SK-N-SH treated with all-trans-retinoic acid at 6 μM for 48 hours (cell line): ENCODE measurements around the gene ARID5B.

ENCODE experiments used
- ATAC-seq: fragments of 200-7000 bp; cut with Tn5 transposase; 3 replicates; pipeline ENCODE4 v1.9.1; 2020; ENCODE audit warnings: mild to moderate bottlenecking, moderate library complexity
- ARNTL ChIP-seq: fragments of 450-650 bp; formaldehyde crosslinking; IDR thresholded peaks from 2 replicates; pipeline ENCODE4 v1.5.0; 2020; ENCODE audit warnings: low read depth, mild to moderate bottlenecking, moderate library complexity, borderline replicate concordance
- BACH2 ChIP-seq: fragments of 250-450 bp; sonication (Bioruptor Pico); IDR thresholded peaks from 2 replicates; pipeline ENCODE4 v1.9.0; 2021; ENCODE audit warnings: mild to moderate bottlenecking, borderline replicate concordance
- CREB5 ChIP-seq: fragments of 250-450 bp; sonication (Bioruptor Pico); IDR thresholded peaks from 2 replicates; pipeline ENCODE4 v1.5.1; 2020; ENCODE audit warnings: low read depth, mild to moderate bottlenecking, moderate library complexity
- CSDC2 ChIP-seq: fragments of 250-450 bp; sonication (Bioruptor Pico); IDR thresholded peaks from 2 replicates; pipeline ENCODE4 v1.5.0; 2020; ENCODE audit warnings: mild to moderate bottlenecking, moderate library complexity
- CSRNP3 ChIP-seq: fragments of 250-450 bp; sonication (Bioruptor Pico); IDR thresholded peaks from 2 replicates; pipeline ENCODE4 v1.5.1; 2021; ENCODE audit warnings: mild to moderate bottlenecking, moderate library complexity
- ESRRG ChIP-seq: fragments of 250-450 bp; sonication (Bioruptor Pico); IDR thresholded peaks from 2 replicates; pipeline ENCODE4 v1.6.1; 2021; ENCODE audit warnings: mild to moderate bottlenecking
- GLIS3 ChIP-seq: fragments of 250-450 bp; sonication (Bioruptor Pico); IDR thresholded peaks from 2 replicates; pipeline ENCODE4 v1.5.0; 2020; ENCODE audit warnings: mild to moderate bottlenecking, moderate library complexity
- ISL1 ChIP-seq: fragments of 250-450 bp; sonication (Bioruptor Pico); IDR thresholded peaks from 2 replicates; pipeline ENCODE4 v2.1.2; 2022; ENCODE audit warnings: mild to moderate bottlenecking, moderate library complexity
- OSR1 ChIP-seq: fragments of 250-450 bp; sonication (Bioruptor Pico); IDR thresholded peaks from 2 replicates; pipeline ENCODE4 v1.8.0; 2022; ENCODE audit warnings: moderate library complexity, mild to moderate bottlenecking, inconsistent platforms
- PATZ1 ChIP-seq: fragments of 250-450 bp; sonication (Bioruptor Pico); IDR thresholded peaks from 2 replicates; pipeline ENCODE4 v1.8.0; 2020; ENCODE audit warnings: mild to moderate bottlenecking, moderate library complexity, borderline replicate concordance
- POU6F1 ChIP-seq: fragments of 250-450 bp; sonication (Bioruptor Pico); IDR thresholded peaks from 2 replicates; pipeline ENCODE4 v1.8.0; 2021; ENCODE audit warnings: low read depth, mild to moderate bottlenecking, moderate library complexity, borderline replicate concordance
- PPARA ChIP-seq: fragments of 250-450 bp; sonication (Bioruptor Pico); IDR thresholded peaks from 2 replicates; pipeline ENCODE4 v1.5.0; 2020; ENCODE audit warnings: mild to moderate bottlenecking, borderline replicate concordance
- RARB ChIP-seq: fragments of 250-450 bp; sonication (Bioruptor Pico); IDR thresholded peaks from 2 replicates; pipeline ENCODE4 v1.8.0; 2021; ENCODE audit warnings: mild to moderate bottlenecking, moderate library complexity
- SNAI2 ChIP-seq: fragments of 250-450 bp; sonication (Bioruptor Pico); IDR thresholded peaks from 2 replicates; pipeline ENCODE4 v1.5.0; 2020; ENCODE audit warnings: mild to moderate bottlenecking, moderate library complexity
- TCF4 ChIP-seq: fragments of 250-450 bp; sonication (Bioruptor Pico); IDR thresholded peaks from 2 replicates; pipeline ENCODE4 v1.8.0; 2021; ENCODE audit warnings: mild to moderate bottlenecking, moderate library complexity, borderline replicate concordance
- TOX ChIP-seq: fragments of 250-450 bp; sonication (Bioruptor Pico); IDR thresholded peaks from 2 replicates; pipeline ENCODE4 v1.8.0; 2021; ENCODE audit warnings: mild to moderate bottlenecking, moderate library complexity, borderline replicate concordance
- ZC3H10 ChIP-seq: fragments of 250-450 bp; sonication (Bioruptor Pico); IDR thresholded peaks from 2 replicates; pipeline ENCODE4 v1.5.1; 2021; ENCODE audit warnings: mild to moderate bottlenecking, moderate library complexity
- ZFP30 ChIP-seq: fragments of 450-650 bp; formaldehyde crosslinking; IDR thresholded peaks from 2 replicates; pipeline ENCODE4 v1.5.0; 2022; ENCODE audit warnings: mild to moderate bottlenecking, moderate library complexity
- ZNF565 ChIP-seq: fragments of 450-650 bp; formaldehyde crosslinking; conservative IDR thresholded peaks from 2 replicates; pipeline ENCODE4 v1.5.0; 2020; ENCODE audit warnings: low read depth, mild to moderate bottlenecking, moderate library complexity
- ZNF70 ChIP-seq: fragments of 450-650 bp; formaldehyde crosslinking; IDR thresholded peaks from 2 replicates; pipeline ENCODE4 v1.5.0; 2020; ENCODE audit warnings: mild to moderate bottlenecking, moderate library complexity
- TF ChIP-seq, protein P1 (sequence below): fragments of 250-450 bp; sonication (Bioruptor Pico); IDR thresholded peaks from 2 replicates; pipeline ENCODE4 v1.5.0; 2020; ENCODE audit warnings: mild to moderate bottlenecking, moderate library complexity

The ARID5B gene

DNA sequence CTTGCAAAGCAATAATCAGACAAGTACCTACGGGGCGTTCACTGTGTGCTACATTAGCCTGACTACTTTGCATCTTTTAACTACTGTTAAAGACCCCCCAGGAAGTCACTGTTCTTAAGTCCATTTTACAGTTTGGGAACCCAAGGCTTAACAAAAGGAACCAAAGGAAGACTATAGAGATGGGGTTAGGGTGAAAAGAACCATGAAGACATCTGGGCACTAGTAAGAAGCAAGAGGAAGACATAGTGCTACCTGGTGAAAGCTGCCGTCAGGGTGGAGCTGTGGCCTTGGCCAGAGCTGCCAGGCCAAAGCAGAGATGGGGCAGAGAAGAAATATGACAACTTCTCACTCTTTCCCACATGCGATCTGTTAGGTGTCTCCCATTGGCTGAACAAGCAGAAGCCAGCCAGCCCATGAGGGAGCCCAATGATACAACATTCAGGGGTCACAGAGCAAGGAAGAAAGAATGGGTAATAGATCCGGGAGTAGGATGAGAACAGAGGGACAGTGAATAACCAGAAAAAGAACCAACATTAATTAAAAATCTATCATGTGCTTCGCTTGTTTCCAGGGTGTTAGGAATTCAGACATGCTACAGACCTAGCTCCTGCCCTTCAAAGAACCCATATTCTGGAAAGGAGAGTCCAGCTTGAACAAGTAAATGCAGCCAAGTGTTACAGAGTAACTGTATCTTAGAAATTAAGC, 85.4 kb downstream of the ARID5B start:
- TF ChIP-seq ZNF70 (CRISPR knock-in tag): no peak
- no peak for TF ChIP-seq GLIS3 (CRISPR knock-in tag)
- TF ChIP-seq PPARA (CRISPR knock-in tag): no peak
- TF ChIP-seq PATZ1 (CRISPR knock-in tag): no peak
- no peak for TF ChIP-seq ZNF565 (CRISPR knock-in tag)
- TF ChIP-seq BACH2 (CRISPR knock-in tag): no peak
- no peak for TF ChIP-seq ESRRG (CRISPR knock-in tag)
- no peak for TF ChIP-seq CREB5
- no peak for TF ChIP-seq CSDC2 (CRISPR knock-in tag)
- TF ChIP-seq RARB (CRISPR knock-in tag): no peak
- no peak for ATAC-seq

- no peak for ATAC-seq
- TF ChIP-seq ZNF565 (CRISPR knock-in tag) (no peak), POU6F1 (CRISPR knock-in tag) (no peak), ESRRG (CRISPR knock-in tag) (no peak), CREB5 (no peak), CSRNP3 (CRISPR knock-in tag) (no peak), PATZ1 (CRISPR knock-in tag) (no peak), TCF4 (no peak), SNAI2 (CRISPR knock-in tag) (no peak), ZC3H10 (CRISPR knock-in tag) (no peak), ZFP30 (CRISPR knock-in tag) (no peak), OSR1 (CRISPR knock-in tag) (no peak), TOX (CRISPR knock-in tag) (no peak), ZNF70 (CRISPR knock-in tag) (no peak), GLIS3 (CRISPR knock-in tag) (no peak), ISL1 (CRISPR knock-in tag) (no peak), RARB (CRISPR knock-in tag) (no peak), CSDC2 (CRISPR knock-in tag) (no peak), BACH2 (CRISPR knock-in tag) (no peak), ARNTL (no peak)
- TF ChIP-seq, protein P1, sequence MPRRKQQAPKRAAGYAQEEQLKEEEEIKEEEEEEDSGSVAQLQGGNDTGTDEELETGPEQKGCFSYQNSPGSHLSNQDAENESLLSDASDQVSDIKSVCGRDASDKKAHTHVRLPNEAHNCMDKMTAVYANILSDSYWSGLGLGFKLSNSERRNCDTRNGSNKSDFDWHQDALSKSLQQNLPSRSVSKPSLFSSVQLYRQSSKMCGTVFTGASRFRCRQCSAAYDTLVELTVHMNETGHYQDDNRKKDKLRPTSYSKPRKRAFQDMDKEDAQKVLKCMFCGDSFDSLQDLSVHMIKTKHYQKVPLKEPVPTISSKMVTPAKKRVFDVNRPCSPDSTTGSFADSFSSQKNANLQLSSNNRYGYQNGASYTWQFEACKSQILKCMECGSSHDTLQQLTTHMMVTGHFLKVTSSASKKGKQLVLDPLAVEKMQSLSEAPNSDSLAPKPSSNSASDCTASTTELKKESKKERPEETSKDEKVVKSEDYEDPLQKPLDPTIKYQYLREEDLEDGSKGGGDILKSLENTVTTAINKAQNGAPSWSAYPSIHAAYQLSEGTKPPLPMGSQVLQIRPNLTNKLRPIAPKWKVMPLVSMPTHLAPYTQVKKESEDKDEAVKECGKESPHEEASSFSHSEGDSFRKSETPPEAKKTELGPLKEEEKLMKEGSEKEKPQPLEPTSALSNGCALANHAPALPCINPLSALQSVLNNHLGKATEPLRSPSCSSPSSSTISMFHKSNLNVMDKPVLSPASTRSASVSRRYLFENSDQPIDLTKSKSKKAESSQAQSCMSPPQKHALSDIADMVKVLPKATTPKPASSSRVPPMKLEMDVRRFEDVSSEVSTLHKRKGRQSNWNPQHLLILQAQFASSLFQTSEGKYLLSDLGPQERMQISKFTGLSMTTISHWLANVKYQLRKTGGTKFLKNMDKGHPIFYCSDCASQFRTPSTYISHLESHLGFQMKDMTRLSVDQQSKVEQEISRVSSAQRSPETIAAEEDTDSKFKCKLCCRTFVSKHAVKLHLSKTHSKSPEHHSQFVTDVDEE (CRISPR knock-in tag): no peak
Measured at GRCh38 chr10:61987537-61987936, 86.0 kb downstream of the ARID5B start.
